Nephron progenitor cell (in vitro differentiated cells): ENCODE measurements around the gene RIMBP3C.
"Not testable (repeated sequence)": the region's sequence is repeated elsewhere in the genome, so short reads cannot be mapped to it uniquely, and the experiment has no call there.

ENCODE experiments used
- DNase-seq: peaks from one replicate; pipeline ENCODE4 v3.0.0; 2021
- H3K27ac Mint-ChIP-seq: 2 replicates; pipeline ENCODE4 v1.8.0; 2021; ENCODE audit warnings: mild to moderate bottlenecking, moderate library complexity, mixed read lengths
- H3K27me3 Mint-ChIP-seq: 2 replicates; pipeline ENCODE4 v1.8.0; 2021; ENCODE audit warnings: mild to moderate bottlenecking, low read depth, mixed read lengths; ENCODE audit not compliant: poor library complexity
- H3K36me3 Mint-ChIP-seq: 2 replicates; pipeline ENCODE4 v1.8.0; 2021; ENCODE audit warnings: low read depth, mixed read lengths
- H3K4me1 Mint-ChIP-seq: 2 replicates; pipeline ENCODE4 v1.8.0; 2021; ENCODE audit warnings: mixed read lengths
- H3K4me3 Mint-ChIP-seq: 2 replicates; pipeline ENCODE4 v1.8.0; 2021; ENCODE audit warnings: mild to moderate bottlenecking, moderate library complexity, mixed read lengths
- H3K9me3 Mint-ChIP-seq: 2 replicates; pipeline ENCODE4 v1.8.0; 2021; ENCODE audit warnings: mild to moderate bottlenecking, moderate library complexity, mixed read lengths
- CTCF ChIP-seq: fragments of 200-600 bp; sonication (generic); IDR thresholded peaks from 2 replicates; pipeline ENCODE4 v1.5.0; 2021; ENCODE audit warnings: antibody characterized with exemption

RIMBP3C gene

GRCh38 chr22:21567456-21568346 lies 16.4 kb upstream of the RIMBP3C start, which contains the start of gene UBE2L3:
TSS of gene UBE2L3 (plus strand) at chr22:21567714. CDS start at chr22:21567745, 31 bp downstream.
- Mint-ChIP-seq H3K27ac (peak within 1 kb of the TSS; percentile 97), H3K27me3 (peaks cover 7% of the 10 kb centered on the region), H3K4me3 (peak within 1 kb of the TSS; percentile 95), H3K36me3 (peaks cover 8% of the 10 kb centered on the region), H3K4me1 (peaks cover 41% of the 10 kb centered on the region), H3K9me3 (no peaks in the 10 kb centered on the region)
- no peak for TF ChIP-seq CTCF
- DNase-seq = peak; percentile 87

- H3K27ac Mint-ChIP-seq = peak overlapping the region; percentile 60
- peaks cover 18% of the 10 kb centered on the region for H3K4me1 Mint-ChIP-seq
- DNase-seq = no peak
- TF ChIP-seq CTCF = no peak
- no peak overlapping the region for H3K4me3 Mint-ChIP-seq
- no peaks in the 10 kb centered on the region for H3K9me3 Mint-ChIP-seq
- H3K27me3 Mint-ChIP-seq = peaks cover 6% of the 10 kb centered on the region
- no peaks in the 10 kb centered on the region for H3K36me3 Mint-ChIP-seq
These were observed 13.2 kb upstream of the RIMBP3C start for GRCh38 chr22:21564411-21564810.

GRCh38 chr22:21563912-21564311 lies 12.7 kb upstream of the RIMBP3C start:
- Mint-ChIP-seq H3K27me3 (peaks cover 4% of the 10 kb centered on the region), H3K36me3 (no peaks in the 10 kb centered on the region), H3K4me3 (no peak overlapping the region), H3K4me1 (peaks cover 13% of the 10 kb centered on the region), H3K27ac (peak overlapping the region; percentile 60), H3K9me3 (no peaks in the 10 kb centered on the region)
- DNase-seq = no peak
- TF ChIP-seq CTCF = no peak

GRCh38 chr22:21560657-21561056 lies 9.4 kb upstream of the RIMBP3C start:
- H3K9me3 Mint-ChIP-seq, H3K36me3 Mint-ChIP-seq, DNase-seq, H3K27ac Mint-ChIP-seq, H3K4me3 Mint-ChIP-seq, H3K4me1 Mint-ChIP-seq, H3K27me3 Mint-ChIP-seq: not testable (repeated sequence)

- not testable (repeated sequence) for DNase-seq, H3K9me3 Mint-ChIP-seq, H3K27ac Mint-ChIP-seq, H3K4me1 Mint-ChIP-seq, H3K36me3 Mint-ChIP-seq, H3K4me3 Mint-ChIP-seq
- H3K27me3 Mint-ChIP-seq = peaks cover 11% of the 10 kb centered on the region
These were observed 8.3 kb upstream of the RIMBP3C start for GRCh38 chr22:21559345-21560125.

GRCh38 chr22:21550678-21551047 lies 598 bp downstream of the RIMBP3C start:
- not testable (repeated sequence) for H3K4me3 Mint-ChIP-seq, H3K27me3 Mint-ChIP-seq, H3K9me3 Mint-ChIP-seq, H3K27ac Mint-ChIP-seq, H3K4me1 Mint-ChIP-seq, DNase-seq, H3K36me3 Mint-ChIP-seq

GRCh38 chr22:21550008-21550677 lies 1.1 kb downstream of the RIMBP3C start:
- not testable (repeated sequence) for H3K27ac Mint-ChIP-seq, H3K9me3 Mint-ChIP-seq, H3K4me3 Mint-ChIP-seq, H3K27me3 Mint-ChIP-seq, H3K4me1 Mint-ChIP-seq, DNase-seq, H3K36me3 Mint-ChIP-seq

GRCh38 chr22:21549558-21549957 lies 1.7 kb downstream of the RIMBP3C start:
- H3K9me3 Mint-ChIP-seq, H3K27me3 Mint-ChIP-seq: not testable (repeated sequence)

GRCh38 chr22:21544432-21545322 lies 6.6 kb downstream of the RIMBP3C start:
- not testable (repeated sequence) for H3K27ac Mint-ChIP-seq, H3K27me3 Mint-ChIP-seq, DNase-seq, H3K36me3 Mint-ChIP-seq, H3K4me1 Mint-ChIP-seq, H3K4me3 Mint-ChIP-seq, H3K9me3 Mint-ChIP-seq

More at GRCh38 chr22:21549558-21549957, 1.7 kb downstream of the RIMBP3C start:
- not testable (repeated sequence) for H3K4me3 Mint-ChIP-seq, H3K27ac Mint-ChIP-seq, H3K4me1 Mint-ChIP-seq, H3K36me3 Mint-ChIP-seq, DNase-seq

GRCh38 chr22:21539862-21540261 lies 11.4 kb downstream of the RIMBP3C start:
- not testable (repeated sequence) for H3K27ac Mint-ChIP-seq, H3K9me3 Mint-ChIP-seq, H3K4me1 Mint-ChIP-seq, DNase-seq, H3K36me3 Mint-ChIP-seq, H3K4me3 Mint-ChIP-seq, H3K27me3 Mint-ChIP-seq
